B cell (primary cell): ENCODE data around the gene HTR3A.

Experiments
- EZH2 ChIP-seq: IDR thresholded peaks from 2 replicates; pipeline ENCODE4 v1.6.1; 2012; ENCODE audit warnings: borderline replicate concordance, low read depth, mild to moderate bottlenecking, moderate library complexity, low read length; ENCODE audit not compliant: insufficient read depth, poor library complexity, severe bottlenecking
- TF ChIP-seq, protein P1 (sequence below): fragments of 200-600 bp; IDR thresholded peaks from one replicate; pipeline ENCODE4 v1.8.0; 2022; ENCODE audit warnings: antibody characterized with exemption, mild to moderate bottlenecking

DNA sequence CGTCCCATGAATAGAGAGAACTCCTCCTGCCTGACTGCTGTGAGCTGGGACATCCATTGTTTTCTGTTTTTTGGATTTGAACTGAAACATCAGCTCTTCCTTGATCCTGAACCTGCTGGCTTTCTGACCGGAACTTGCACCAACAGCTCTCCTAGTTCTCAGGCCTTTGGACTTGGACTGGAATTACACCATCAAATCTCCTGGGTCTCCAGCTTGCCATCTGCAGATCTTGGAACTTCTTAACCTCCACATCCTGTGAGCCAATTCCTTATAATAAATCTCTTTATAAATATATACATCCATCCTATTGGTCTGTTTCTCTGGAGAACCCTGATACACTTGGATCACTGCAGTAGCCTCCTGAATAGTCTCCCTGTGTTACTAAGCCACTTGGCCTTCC is 42.1 kb downstream of the HTR3A start:
- TF ChIP-seq, protein P1, sequence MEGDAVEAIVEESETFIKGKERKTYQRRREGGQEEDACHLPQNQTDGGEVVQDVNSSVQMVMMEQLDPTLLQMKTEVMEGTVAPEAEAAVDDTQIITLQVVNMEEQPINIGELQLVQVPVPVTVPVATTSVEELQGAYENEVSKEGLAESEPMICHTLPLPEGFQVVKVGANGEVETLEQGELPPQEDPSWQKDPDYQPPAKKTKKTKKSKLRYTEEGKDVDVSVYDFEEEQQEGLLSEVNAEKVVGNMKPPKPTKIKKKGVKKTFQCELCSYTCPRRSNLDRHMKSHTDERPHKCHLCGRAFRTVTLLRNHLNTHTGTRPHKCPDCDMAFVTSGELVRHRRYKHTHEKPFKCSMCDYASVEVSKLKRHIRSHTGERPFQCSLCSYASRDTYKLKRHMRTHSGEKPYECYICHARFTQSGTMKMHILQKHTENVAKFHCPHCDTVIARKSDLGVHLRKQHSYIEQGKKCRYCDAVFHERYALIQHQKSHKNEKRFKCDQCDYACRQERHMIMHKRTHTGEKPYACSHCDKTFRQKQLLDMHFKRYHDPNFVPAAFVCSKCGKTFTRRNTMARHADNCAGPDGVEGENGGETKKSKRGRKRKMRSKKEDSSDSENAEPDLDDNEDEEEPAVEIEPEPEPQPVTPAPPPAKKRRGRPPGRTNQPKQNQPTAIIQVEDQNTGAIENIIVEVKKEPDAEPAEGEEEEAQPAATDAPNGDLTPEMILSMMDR = no peak
- TF ChIP-seq EZH2 = no peak
